Mesendoderm (in vitro differentiated cells): ENCODE results near the gene SEMA7A.

Source experiments
- DNase-seq: peaks from one replicate; pipeline ENCODE4 v3.0.0; 2013
- H2AK5ac ChIP-seq: 2 replicates; pipeline ENCODE4 v1.6.1; 2013; ENCODE audit warnings: low read length, inconsistent platforms
- H2BK120ac ChIP-seq: 2 replicates; pipeline ENCODE4 v1.6.1; 2013; ENCODE audit warnings: low read depth, mild to moderate bottlenecking, low read length, moderate library complexity, mixed read lengths
- H2BK15ac ChIP-seq: replicated peaks from 2 replicates; pipeline ENCODE4 v1.6.1; 2013; ENCODE audit warnings: low read depth, mild to moderate bottlenecking, moderate library complexity
- H2BK5ac ChIP-seq: 2 replicates; pipeline ENCODE4 v1.6.1; 2013; ENCODE audit warnings: low read length, inconsistent platforms
- H3K18ac ChIP-seq: 2 replicates; pipeline ENCODE4 v1.6.1; 2013; ENCODE audit warnings: mild to moderate bottlenecking, low read length, mixed read lengths
- H3K23ac ChIP-seq: one replicate; pipeline ENCODE4 v1.6.1; 2013; ENCODE audit warnings: low read length
- H3K27ac ChIP-seq: 2 replicates; pipeline ENCODE4 v1.5.1; 2013; ENCODE audit warnings: low read depth, mild to moderate bottlenecking, inconsistent platforms, low read length, moderate library complexity
- H3K27me3 ChIP-seq: 2 replicates; pipeline ENCODE4 v1.6.1; 2013; ENCODE audit warnings: low read length, control low read depth, mild to moderate bottlenecking, inconsistent platforms; ENCODE audit not compliant: insufficient read depth, poor library complexity
- H3K36me3 ChIP-seq: 2 replicates; pipeline ENCODE4 v1.6.1; 2013; ENCODE audit warnings: low read length, inconsistent platforms; ENCODE audit not compliant: control insufficient read depth, insufficient read depth
- H3K4ac ChIP-seq: one replicate; pipeline ENCODE4 v1.6.1; 2013; ENCODE audit warnings: low read depth, mild to moderate bottlenecking, low read length, moderate library complexity
- H3K4me1 ChIP-seq: 2 replicates; pipeline ENCODE4 v1.6.1; 2013; ENCODE audit warnings: low read depth, low read length, inconsistent platforms; ENCODE audit not compliant: control insufficient read depth
- H3K4me2 ChIP-seq: 2 replicates; pipeline ENCODE4 v1.6.1; 2013; ENCODE audit warnings: low read length
- H3K4me3 ChIP-seq: 2 replicates; pipeline ENCODE4 v1.5.1; 2013; ENCODE audit warnings: mild to moderate bottlenecking, low read length
- H3K56ac ChIP-seq: one replicate; pipeline ENCODE4 v1.6.1; 2013; ENCODE audit warnings: low read length
- H3K79me1 ChIP-seq: 2 replicates; pipeline ENCODE4 v1.6.1; 2013; ENCODE audit warnings: low read length, inconsistent platforms
- H3K79me2 ChIP-seq: 2 replicates; pipeline ENCODE4 v1.6.1; 2013; ENCODE audit warnings: mild to moderate bottlenecking, low read length; ENCODE audit not compliant: control insufficient read depth, insufficient read depth
- H3K9ac ChIP-seq: 2 replicates; pipeline ENCODE4 v1.6.1; 2013; ENCODE audit warnings: low read length, inconsistent platforms
- H4K5ac ChIP-seq: one replicate; pipeline ENCODE4 v1.6.1; 2013; ENCODE audit warnings: low read length
- H4K8ac ChIP-seq: one replicate; pipeline ENCODE4 v1.6.1; 2013; ENCODE audit warnings: low read depth, mild to moderate bottlenecking, control low read depth, low read length, moderate library complexity
- WGBS: extraction: QIAGEN DNeasy Blood & Tissue Kit; methylation state at CpG from one replicate; pipeline ENCODE4 v1.1.7; 2013; ENCODE audit warnings: low lambda C conversion rate, missing lambda C conversion rate; ENCODE audit not compliant: insufficient coverage; ENCODE audit errors: extremely low coverage; 5-methylcytosine and 5-hydroxymethylcytosine counted together

The SEMA7A gene

GRCh38 chr15:74413350-74414080 is 20.2 kb downstream of the SEMA7A start:
- H3K23ac ChIP-seq: no peak overlapping the region
- peaks cover 3% of the 10 kb centered on the region for H3K36me3 ChIP-seq
- H2BK120ac ChIP-seq: no peak overlapping the region
- no peak overlapping the region for H3K9ac ChIP-seq
- H3K27me3 ChIP-seq: no peaks in the 10 kb centered on the region
- H3K27ac ChIP-seq: no peak overlapping the region
- no peaks in the 10 kb centered on the region for H3K79me2 ChIP-seq
- no peak overlapping the region for H4K5ac ChIP-seq
- no peak overlapping the region for H4K8ac ChIP-seq
- H3K18ac ChIP-seq: no peak overlapping the region
- DNase-seq: no peak
- H3K79me1 ChIP-seq: no peaks in the 10 kb centered on the region
- no peak overlapping the region for H2BK5ac ChIP-seq
- H2AK5ac ChIP-seq: no peak overlapping the region
- H3K4me2 ChIP-seq: no peak overlapping the region
- no peak overlapping the region for H2BK15ac ChIP-seq
- no peak overlapping the region for H3K56ac ChIP-seq
- H3K4ac ChIP-seq: no peak overlapping the region
- H3K4me1 ChIP-seq: no peaks in the 10 kb centered on the region
- WGBS: no CpG with 5 or more reads among the region's 9 CpGs
- no peak overlapping the region for H3K4me3 ChIP-seq

GRCh38 chr15:74412159-74412558 is 21.6 kb downstream of the SEMA7A start:
- WGBS: no CpG with 5 or more reads among the region's 6 CpGs
- H2AK5ac ChIP-seq: no peak overlapping the region
- no peak overlapping the region for H3K4me2 ChIP-seq
- no peak overlapping the region for H2BK5ac ChIP-seq
- no peak overlapping the region for H2BK120ac ChIP-seq
- no peaks in the 10 kb centered on the region for H3K27me3 ChIP-seq
- H4K5ac ChIP-seq: no peak overlapping the region
- no peak overlapping the region for H3K27ac ChIP-seq
- no peak overlapping the region for H4K8ac ChIP-seq
- no peaks in the 10 kb centered on the region for H3K79me2 ChIP-seq
- H3K18ac ChIP-seq: no peak overlapping the region
- H3K23ac ChIP-seq: no peak overlapping the region
- H3K79me1 ChIP-seq: no peaks in the 10 kb centered on the region
- no peak overlapping the region for H3K4me3 ChIP-seq
- DNase-seq: no peak
- no peak overlapping the region for H3K9ac ChIP-seq
- no peak overlapping the region for H2BK15ac ChIP-seq
- H3K4ac ChIP-seq: no peak overlapping the region
- peaks cover 3% of the 10 kb centered on the region for H3K4me1 ChIP-seq
- H3K36me3 ChIP-seq: peaks cover 3% of the 10 kb centered on the region
- no peak overlapping the region for H3K56ac ChIP-seq

- Histone ChIP-seq H3K79me1 (no peaks in the 10 kb centered on the region), H3K9ac (no peak overlapping the region), H3K23ac (no peak overlapping the region), H2BK120ac (no peak overlapping the region), H3K4ac (no peak overlapping the region), H3K4me3 (no peak overlapping the region), H3K27ac (no peak overlapping the region), H3K4me1 (peaks cover 3% of the 10 kb centered on the region), H3K4me2 (no peak overlapping the region), H2BK5ac (no peak overlapping the region), H3K56ac (no peak overlapping the region), H3K27me3 (no peaks in the 10 kb centered on the region), H2BK15ac (no peak overlapping the region), H2AK5ac (no peak overlapping the region), H4K8ac (no peak overlapping the region), H3K79me2 (no peaks in the 10 kb centered on the region), H3K36me3 (peaks cover 3% of the 10 kb centered on the region), H3K18ac (no peak overlapping the region), H4K5ac (no peak overlapping the region)
- WGBS: no CpG with 5 or more reads among the region's 12 CpGs
- DNase-seq: no peak
Measured at GRCh38 chr15:74411686-74412085, 22.1 kb downstream of the SEMA7A start.

GRCh38 chr15:74410502-74410901 is 23.3 kb downstream of the SEMA7A start:
- Histone ChIP-seq H4K8ac (no peak overlapping the region), H3K36me3 (peaks cover 3% of the 10 kb centered on the region), H4K5ac (no peak overlapping the region), H3K4me3 (no peak overlapping the region), H3K9ac (no peak overlapping the region), H3K27ac (no peak overlapping the region), H3K79me1 (no peaks in the 10 kb centered on the region), H2BK120ac (no peak overlapping the region), H3K27me3 (no peaks in the 10 kb centered on the region), H3K18ac (no peak overlapping the region), H2BK5ac (no peak overlapping the region), H2BK15ac (no peak overlapping the region), H3K79me2 (no peaks in the 10 kb centered on the region), H2AK5ac (no peak overlapping the region), H3K4me1 (peaks cover 3% of the 10 kb centered on the region), H3K4ac (no peak overlapping the region), H3K56ac (no peak overlapping the region), H3K23ac (no peak overlapping the region), H3K4me2 (no peak overlapping the region)
- no CpG with 5 or more reads among the region's 18 CpGs for WGBS
- DNase-seq: no peak

- Histone ChIP-seq H3K4me3 (no peak overlapping the region), H3K23ac (no peak overlapping the region), H3K27ac (no peak overlapping the region), H2BK120ac (no peak overlapping the region), H3K4me1 (peaks cover 3% of the 10 kb centered on the region), H3K27me3 (no peaks in the 10 kb centered on the region), H3K18ac (no peak overlapping the region), H3K36me3 (peaks cover 3% of the 10 kb centered on the region), H3K9ac (no peak overlapping the region), H4K8ac (no peak overlapping the region), H3K4ac (no peak overlapping the region), H3K4me2 (no peak overlapping the region), H3K79me1 (no peaks in the 10 kb centered on the region), H4K5ac (no peak overlapping the region), H3K79me2 (no peaks in the 10 kb centered on the region), H2BK15ac (no peak overlapping the region), H2AK5ac (no peak overlapping the region), H2BK5ac (no peak overlapping the region), H3K56ac (no peak overlapping the region)
- no CpG with 5 or more reads among the region's 7 CpGs for WGBS
- DNase-seq: no peak
Measured at GRCh38 chr15:74409225-74409624, 24.5 kb downstream of the SEMA7A start.

GRCh38 chr15:74408815-74409214 is 24.9 kb downstream of the SEMA7A start:
- no peaks in the 10 kb centered on the region for H3K79me2 ChIP-seq
- no peak overlapping the region for H2BK120ac ChIP-seq
- no peak overlapping the region for H3K23ac ChIP-seq
- H4K8ac ChIP-seq: no peak overlapping the region
- no peak overlapping the region for H3K27ac ChIP-seq
- H2BK5ac ChIP-seq: no peak overlapping the region
- no peak overlapping the region for H3K4me3 ChIP-seq
- no CpG with 5 or more reads among the region's 7 CpGs for WGBS
- H3K4me2 ChIP-seq: no peak overlapping the region
- no peak overlapping the region for H3K18ac ChIP-seq
- H3K4ac ChIP-seq: no peak overlapping the region
- H3K4me1 ChIP-seq: peaks cover 3% of the 10 kb centered on the region
- no peak for DNase-seq
- no peaks in the 10 kb centered on the region for H3K79me1 ChIP-seq
- no peak overlapping the region for H4K5ac ChIP-seq
- no peak overlapping the region for H2BK15ac ChIP-seq
- no peaks in the 10 kb centered on the region for H3K27me3 ChIP-seq
- peaks cover 3% of the 10 kb centered on the region for H3K36me3 ChIP-seq
- no peak overlapping the region for H3K9ac ChIP-seq
- no peak overlapping the region for H3K56ac ChIP-seq
- no peak overlapping the region for H2AK5ac ChIP-seq
